Effector memory CD4-positive, alpha-beta T cell (primary cell): ENCODE results near the gene CAMTA1.

Experiments used
- DNase-seq, 3 donors: peaks; one replicate each; pipeline ENCODE4 v3.0.0-alpha.2; 2020
- H3K27ac ChIP-seq: 2 replicates; pipeline ENCODE4 v1.7.0; 2013; ENCODE audit warnings: mild to moderate bottlenecking, low read length, moderate library complexity; ENCODE audit not compliant: insufficient read depth, poor library complexity, severe bottlenecking
- H3K27me3 ChIP-seq: replicated peaks from 2 replicates; pipeline ENCODE4 v1.7.0; 2013; ENCODE audit warnings: mild to moderate bottlenecking, low read length; ENCODE audit not compliant: insufficient read depth, control insufficient read depth, poor library complexity, severe bottlenecking
- H3K36me3 ChIP-seq: 2 replicates; pipeline ENCODE4 v1.7.0; 2013; ENCODE audit warnings: mild to moderate bottlenecking, low read length, moderate library complexity; ENCODE audit not compliant: control insufficient read depth, insufficient read depth
- H3K4me1 ChIP-seq: 2 replicates; pipeline ENCODE4 v1.7.0; 2013; ENCODE audit warnings: low read length, mild to moderate bottlenecking; ENCODE audit not compliant: control insufficient read depth, insufficient read depth, poor library complexity, severe bottlenecking
- H3K4me3 ChIP-seq: 2 replicates; pipeline ENCODE4 v1.7.0; 2013; ENCODE audit warnings: low read length, low read depth, mild to moderate bottlenecking; ENCODE audit not compliant: insufficient read depth, poor library complexity, severe bottlenecking
- H3K9me3 ChIP-seq: 2 replicates; pipeline ENCODE4 v1.7.0; 2013; ENCODE audit warnings: mild to moderate bottlenecking, low read length, moderate library complexity; ENCODE audit not compliant: control insufficient read depth

Gene CAMTA1

DNA sequence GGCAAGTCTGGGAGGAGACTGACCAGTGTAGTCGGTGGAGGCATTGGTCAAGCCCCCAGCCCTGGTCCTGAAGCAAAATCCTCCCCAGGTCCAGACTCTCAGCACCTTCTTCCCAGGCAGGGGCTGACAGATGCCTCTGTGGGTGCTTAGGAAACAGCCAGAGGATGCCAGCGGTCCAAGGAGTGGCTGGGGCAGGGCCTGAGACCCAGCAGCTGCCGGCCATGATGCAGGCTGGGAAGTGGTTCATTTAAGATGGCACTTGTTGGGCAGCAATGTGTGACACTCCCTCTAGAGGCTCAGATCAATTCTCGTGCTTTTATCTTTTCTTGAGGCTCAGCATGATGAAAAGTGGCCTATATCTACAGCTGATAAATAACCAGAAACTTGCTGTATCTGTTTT lies 820.8 kb downstream of the CAMTA1 start:
- no peaks in the 10 kb centered on the region for H3K4me1 ChIP-seq
- H3K4me3 ChIP-seq = no peak overlapping the region
- no peak overlapping the region for H3K27ac ChIP-seq
- no peaks in the 10 kb centered on the region for H3K36me3 ChIP-seq
- no peaks in the 10 kb centered on the region for H3K27me3 ChIP-seq
- H3K9me3 ChIP-seq = no peaks in the 10 kb centered on the region
- no peak for DNase-seq

DNA sequence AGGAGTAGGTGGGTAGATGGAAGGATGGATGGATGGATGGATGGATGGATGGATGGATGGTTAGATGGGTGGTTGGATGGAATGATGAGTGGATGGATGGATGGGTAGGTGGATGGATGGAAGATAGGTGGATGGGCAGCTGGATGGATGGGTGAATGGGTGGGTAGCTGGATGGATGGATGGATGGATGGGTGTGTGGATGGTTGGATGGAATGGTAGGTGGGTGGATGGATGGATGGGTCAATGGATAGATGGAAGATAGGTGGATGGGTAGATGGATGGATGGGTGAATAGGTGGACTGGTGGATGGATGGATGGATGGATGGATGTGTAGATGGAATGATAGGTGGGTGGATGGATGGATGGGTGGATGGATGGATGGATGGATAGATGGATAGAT lies 821.8 kb downstream of the CAMTA1 start:
- Histone ChIP-seq H3K9me3 (no peaks in the 10 kb centered on the region), H3K27ac (no peak overlapping the region), H3K36me3 (no peaks in the 10 kb centered on the region), H3K27me3 (no peaks in the 10 kb centered on the region), H3K4me3 (no peak overlapping the region), H3K4me1 (no peaks in the 10 kb centered on the region)
- DNase-seq = no peak

DNA sequence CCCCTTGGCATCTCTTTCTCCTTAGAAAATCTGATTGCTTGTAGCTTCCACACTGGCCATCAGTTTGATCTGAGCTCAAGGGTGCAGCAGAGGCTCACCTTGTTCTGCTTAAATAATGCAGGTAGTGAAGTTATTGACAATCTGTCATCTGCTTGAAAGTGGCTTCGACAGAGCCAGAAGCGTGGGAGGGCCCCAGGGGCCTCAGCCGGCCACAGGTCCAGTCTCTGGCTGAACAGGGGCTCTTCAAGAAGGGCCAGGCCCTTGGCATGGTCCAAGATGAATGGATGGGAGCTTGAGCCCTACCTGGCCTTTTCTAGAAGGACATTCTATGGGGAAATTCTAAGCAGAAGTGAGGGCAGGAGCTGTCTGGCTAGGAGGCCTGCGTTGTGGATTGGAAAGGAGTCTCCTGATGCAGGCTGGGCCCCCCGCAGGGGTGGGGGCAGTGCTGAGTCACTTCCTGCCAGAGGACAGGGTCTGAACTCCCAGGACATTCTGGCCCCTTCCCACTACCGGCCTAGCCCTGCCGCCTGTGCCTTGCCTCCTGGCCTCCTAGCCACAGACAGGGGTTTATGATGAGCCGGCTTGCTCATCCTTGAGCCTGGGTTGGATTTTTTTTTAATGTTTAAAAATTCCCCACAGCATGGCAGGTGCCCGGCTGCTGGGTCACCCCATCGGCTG lies 823.5 kb downstream of the CAMTA1 start:
- Histone ChIP-seq H3K36me3 (no peaks in the 10 kb centered on the region), H3K9me3 (no peaks in the 10 kb centered on the region), H3K27ac (no peak overlapping the region), H3K4me1 (no peaks in the 10 kb centered on the region), H3K4me3 (no peak overlapping the region), H3K27me3 (no peaks in the 10 kb centered on the region)
- DNase-seq = no peak

DNA sequence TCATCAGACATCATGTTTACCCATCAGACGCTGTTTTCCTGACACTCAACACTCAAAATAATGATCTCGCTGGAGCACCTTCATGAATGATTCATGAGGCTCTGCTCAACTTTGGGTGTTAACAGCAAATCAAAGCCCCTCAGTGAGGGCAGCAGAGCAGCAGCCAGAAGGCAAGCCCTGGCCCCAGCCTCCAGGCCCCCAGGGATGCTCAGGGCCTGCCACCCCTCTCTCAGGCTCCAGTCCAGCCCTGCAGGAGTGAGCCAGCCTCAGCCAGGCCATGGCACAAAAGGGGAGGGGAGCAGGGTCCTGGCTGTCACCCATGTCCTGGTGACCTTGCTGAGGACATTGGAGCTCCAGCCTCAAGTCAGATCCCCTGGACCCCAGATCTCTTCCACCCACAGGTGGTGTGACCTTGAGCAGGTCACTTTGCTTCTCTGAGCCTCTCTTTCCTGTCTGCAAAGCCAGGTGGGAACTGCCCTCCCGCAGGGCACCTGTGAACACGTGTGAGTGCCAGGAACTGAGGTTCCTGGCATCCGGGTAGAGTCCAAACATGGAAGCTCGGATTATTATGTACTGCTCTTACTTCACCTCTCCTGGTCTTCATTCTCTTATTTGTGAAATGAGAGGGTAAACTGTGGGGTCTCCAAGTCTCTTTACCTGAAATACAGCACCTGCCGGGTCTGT lies 824.2 kb downstream of the CAMTA1 start:
- Histone ChIP-seq H3K4me3 (no peak overlapping the region), H3K36me3 (no peaks in the 10 kb centered on the region), H3K27me3 (no peaks in the 10 kb centered on the region), H3K27ac (no peak overlapping the region), H3K4me1 (no peaks in the 10 kb centered on the region), H3K9me3 (no peaks in the 10 kb centered on the region)
- no peak for DNase-seq

DNA sequence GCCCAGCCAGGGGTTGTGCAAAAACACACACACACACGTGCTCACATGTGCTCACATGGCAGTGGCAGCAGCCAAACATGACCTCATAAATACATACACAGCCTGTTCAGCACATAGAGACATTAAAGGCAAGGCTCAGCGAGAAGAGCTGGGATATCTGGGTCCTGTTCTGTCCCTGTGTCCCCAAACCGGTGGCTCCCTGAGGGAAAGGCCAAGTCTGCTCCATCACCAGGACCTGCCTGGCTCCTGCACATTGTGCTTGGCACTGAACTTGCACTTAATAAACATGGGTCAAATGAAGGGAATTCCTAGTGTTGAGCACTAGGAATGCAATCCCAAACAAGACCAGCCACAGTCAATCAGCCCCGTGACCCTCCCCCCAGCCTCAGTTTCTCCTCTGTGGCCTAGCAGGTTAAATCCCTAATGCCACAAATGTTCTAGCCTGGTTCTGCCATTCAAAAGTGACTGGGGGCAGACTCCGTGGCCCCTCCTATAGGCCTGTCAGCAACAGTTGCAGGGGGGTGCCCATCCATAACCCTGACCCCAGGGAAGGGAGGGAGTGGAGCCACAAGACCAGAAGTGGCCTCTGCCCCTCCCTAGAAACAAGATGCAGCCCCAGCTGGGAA lies 825.0 kb downstream of the CAMTA1 start:
- DNase-seq = no peak
- no peaks in the 10 kb centered on the region for H3K9me3 ChIP-seq

DNA sequence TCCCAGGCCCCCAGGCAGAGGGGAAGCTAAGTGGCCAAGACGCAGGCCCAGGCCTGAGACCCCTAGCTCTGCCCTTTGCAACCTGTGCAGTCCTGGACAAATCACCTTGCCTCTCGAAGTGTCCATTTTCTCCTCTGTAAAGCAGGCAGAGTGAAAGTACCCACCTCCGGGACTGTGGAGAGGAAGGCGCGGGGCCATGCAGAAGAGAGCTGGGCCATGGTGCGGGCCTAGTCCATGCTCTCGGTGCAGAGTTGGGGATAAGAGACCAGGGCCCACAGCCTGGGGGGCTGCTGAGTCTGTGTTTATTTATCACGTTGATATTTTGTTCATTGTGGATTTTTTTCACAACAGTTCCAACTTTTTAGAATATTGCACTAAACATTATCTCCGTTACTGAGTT lies 825.7 kb downstream of the CAMTA1 start:
- Histone ChIP-seq H3K4me3 (no peak overlapping the region), H3K9me3 (no peaks in the 10 kb centered on the region), H3K4me1 (no peaks in the 10 kb centered on the region), H3K27me3 (no peaks in the 10 kb centered on the region), H3K27ac (no peak overlapping the region), H3K36me3 (no peaks in the 10 kb centered on the region)
- no peak for DNase-seq

More for the DNA sequence above, 825.0 kb downstream of the CAMTA1 start:
- H3K4me3 ChIP-seq = no peak overlapping the region
- no peaks in the 10 kb centered on the region for H3K27me3 ChIP-seq
- no peaks in the 10 kb centered on the region for H3K36me3 ChIP-seq
- H3K27ac ChIP-seq = no peak overlapping the region
- H3K4me1 ChIP-seq = no peaks in the 10 kb centered on the region

DNA sequence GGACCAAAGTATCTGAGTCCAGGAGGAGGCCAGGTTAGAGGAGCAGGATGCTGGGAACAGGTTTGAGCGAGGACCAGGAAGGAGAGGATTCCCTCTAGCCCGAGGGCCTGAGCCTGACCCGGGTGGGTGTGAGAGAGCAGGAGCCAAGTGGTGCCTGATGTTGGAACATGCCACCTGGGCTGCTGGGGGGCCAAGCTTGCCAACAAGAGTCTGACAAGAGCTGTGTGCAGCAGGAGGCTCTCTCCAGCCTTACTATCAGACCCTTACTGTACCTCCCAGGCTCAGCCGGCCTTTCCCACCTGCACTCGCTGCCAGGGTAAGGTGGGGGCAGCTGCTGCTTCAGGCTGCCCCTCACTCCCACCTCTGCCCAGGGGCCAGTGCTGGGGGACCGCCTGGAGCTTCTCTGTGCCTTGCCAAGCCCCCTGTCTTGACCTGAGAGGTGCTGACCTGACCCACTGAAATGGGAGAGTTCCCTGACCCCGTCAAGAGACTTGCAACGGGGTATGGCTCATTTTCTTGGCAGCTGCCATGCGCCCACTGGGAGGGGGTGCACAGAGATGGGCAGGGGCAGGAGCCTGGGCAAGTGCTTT lies 826.3 kb downstream of the CAMTA1 start:
- H3K9me3 ChIP-seq = no peaks in the 10 kb centered on the region
- H3K27me3 ChIP-seq = no peaks in the 10 kb centered on the region
- H3K4me1 ChIP-seq = no peaks in the 10 kb centered on the region
- no peak overlapping the region for H3K27ac ChIP-seq
- DNase-seq = no peak
- H3K4me3 ChIP-seq = no peak overlapping the region
- no peaks in the 10 kb centered on the region for H3K36me3 ChIP-seq

DNA sequence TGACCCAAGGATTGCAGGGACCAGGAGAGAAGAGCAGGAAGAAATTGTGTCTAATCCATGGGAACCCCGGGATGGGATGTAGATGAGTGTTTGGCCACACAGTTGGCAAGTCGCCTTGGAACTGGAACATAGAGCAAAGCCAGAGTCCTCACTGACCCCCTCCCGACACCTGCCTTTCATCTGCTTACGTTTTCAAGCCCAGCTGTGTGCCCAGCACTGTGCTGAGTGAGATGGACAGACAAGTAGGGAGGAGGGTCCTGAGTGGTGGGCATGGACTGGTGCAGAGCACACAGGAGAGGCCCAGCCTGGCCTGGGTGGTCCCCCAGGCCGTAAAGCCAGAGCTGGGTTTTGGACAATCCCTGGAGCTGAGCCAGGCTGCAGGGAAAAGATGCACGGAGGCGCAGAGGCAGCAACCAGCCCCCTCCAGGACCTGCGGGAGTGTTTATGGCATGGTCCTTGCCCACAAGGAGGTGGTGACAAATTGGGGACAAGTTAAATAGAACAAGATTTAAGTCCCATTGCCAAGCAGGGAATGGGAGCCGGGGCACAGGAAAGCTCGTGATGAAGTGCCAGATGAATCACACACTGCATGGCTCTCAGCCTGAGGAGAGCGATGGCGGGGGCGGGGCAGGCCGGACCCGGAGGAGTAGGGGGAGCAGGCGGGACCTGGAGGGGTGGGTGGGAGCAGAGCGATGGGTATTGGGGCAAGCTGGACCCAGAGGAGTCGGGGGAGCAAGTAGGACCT lies 828.0 kb downstream of the CAMTA1 start:
- H3K9me3 ChIP-seq = no peaks in the 10 kb centered on the region
- H3K36me3 ChIP-seq = no peaks in the 10 kb centered on the region
- H3K4me1 ChIP-seq = no peaks in the 10 kb centered on the region
- H3K27ac ChIP-seq = no peak overlapping the region
- H3K27me3 ChIP-seq = no peaks in the 10 kb centered on the region
- H3K4me3 ChIP-seq = no peak overlapping the region
- no peak for DNase-seq

DNA sequence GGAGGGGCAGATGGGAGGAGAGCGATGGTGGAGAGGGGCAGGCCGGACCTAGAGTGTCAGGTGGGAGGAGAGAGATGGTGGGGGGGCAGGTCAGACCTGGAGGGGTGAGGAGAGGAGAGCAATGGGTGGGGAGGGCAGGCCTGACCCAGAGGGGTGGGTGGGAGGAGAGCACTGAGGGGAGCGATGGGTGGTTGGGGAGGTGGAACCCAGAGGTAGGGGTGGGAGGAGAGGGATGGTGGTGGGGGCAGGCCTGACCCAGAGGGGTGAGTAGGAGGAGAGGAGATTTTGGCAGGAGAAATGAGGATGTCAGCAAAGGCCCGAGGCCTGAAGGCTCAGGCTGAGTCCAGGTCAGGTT lies 828.6 kb downstream of the CAMTA1 start:
- no peak for DNase-seq

More for the DNA sequence above, 828.6 kb downstream of the CAMTA1 start:
- Histone ChIP-seq H3K9me3 (no peaks in the 10 kb centered on the region), H3K27me3 (no peaks in the 10 kb centered on the region), H3K27ac (no peak overlapping the region), H3K4me1 (no peaks in the 10 kb centered on the region), H3K36me3 (no peaks in the 10 kb centered on the region), H3K4me3 (no peak overlapping the region)
